ENCODE results near the gene TMEM235.
"Not testable (repeated sequence)": the region's sequence is repeated elsewhere in the genome, so short reads cannot be mapped to it uniquely, and the experiment has no call there.

TMEM235 gene

GRCh38 chr17:78238823-78239488 is 7.5 kb downstream of the TMEM235 start:
- DNase-seq, result peak; percentile 16

- DNase-seq, result peak; percentile 18
Measured at GRCh38 chr17:78239489-78239931, 8.1 kb downstream of the TMEM235 start.

DNA sequence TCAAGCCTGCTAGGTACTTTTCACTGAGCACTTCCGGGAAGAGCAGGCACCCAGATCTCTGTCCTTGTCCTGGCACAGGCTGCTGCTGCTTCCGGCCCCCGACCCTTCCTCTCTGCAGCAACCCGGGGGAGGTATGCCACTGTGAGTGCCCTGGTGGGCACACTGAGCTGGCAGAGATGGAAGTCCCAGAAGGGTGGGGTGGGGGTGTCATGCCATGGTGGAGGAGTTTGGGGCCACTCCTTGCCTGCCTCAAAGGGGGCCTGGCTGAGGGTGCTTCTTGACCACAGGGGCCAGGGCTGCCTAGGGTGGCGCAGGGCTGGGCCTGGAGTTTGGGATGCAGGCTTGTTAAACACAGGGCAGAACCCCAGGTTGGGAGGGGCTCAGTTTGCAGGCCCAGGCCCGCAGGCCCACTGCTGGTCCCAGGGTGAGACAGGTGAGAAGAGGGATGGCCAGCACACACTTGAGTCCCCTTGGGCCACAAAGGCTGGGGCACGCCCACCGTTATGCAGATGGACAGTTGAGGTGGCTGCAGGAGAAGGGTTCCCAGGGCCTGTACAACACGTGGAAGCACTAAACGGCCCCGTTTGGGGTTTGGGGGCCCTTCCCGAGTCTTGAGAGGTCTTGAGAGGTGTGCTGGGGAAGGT is 8.7 kb downstream of the TMEM235 start:
- no peak for DNase-seq

DNA sequence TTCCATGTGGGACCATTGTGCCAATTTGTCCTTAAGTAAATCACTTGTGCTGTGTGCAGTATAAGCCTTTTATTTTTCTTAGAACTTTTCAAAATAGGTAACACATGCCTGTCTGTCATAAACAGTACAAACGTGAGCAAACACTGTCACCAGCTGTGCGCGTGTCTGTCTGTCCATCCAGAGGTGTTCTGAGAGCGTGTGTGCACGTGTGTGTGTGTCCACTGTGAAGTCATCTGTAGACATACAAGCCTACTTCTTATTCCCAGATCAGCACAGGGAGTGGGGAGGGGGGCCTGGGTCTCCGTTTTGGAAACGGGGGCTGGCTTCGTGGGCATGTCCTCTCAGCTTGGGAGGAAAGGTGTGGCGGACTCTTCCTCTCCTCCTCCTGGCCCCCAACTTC is 9.4 kb downstream of the TMEM235 start:
- DNase-seq, result peak; percentile 17

GRCh38 chr17:78241277-78242023 is 10.0 kb downstream of the TMEM235 start:
- DNase-seq, result peak; percentile 19

GRCh38 chr17:78242024-78242742 is 10.8 kb downstream of the TMEM235 start:
- DNase-seq, result peak; percentile 43

- no peak for DNase-seq
Measured at GRCh38 chr17:78247304-78247703, 15.9 kb downstream of the TMEM235 start.

- peak; percentile 28 for DNase-seq
Measured at GRCh38 chr17:78248051-78248914, 16.9 kb downstream of the TMEM235 start.

- peak; percentile 25 for DNase-seq
Measured at GRCh38 chr17:78249074-78249817, 17.8 kb downstream of the TMEM235 start.

DNA sequence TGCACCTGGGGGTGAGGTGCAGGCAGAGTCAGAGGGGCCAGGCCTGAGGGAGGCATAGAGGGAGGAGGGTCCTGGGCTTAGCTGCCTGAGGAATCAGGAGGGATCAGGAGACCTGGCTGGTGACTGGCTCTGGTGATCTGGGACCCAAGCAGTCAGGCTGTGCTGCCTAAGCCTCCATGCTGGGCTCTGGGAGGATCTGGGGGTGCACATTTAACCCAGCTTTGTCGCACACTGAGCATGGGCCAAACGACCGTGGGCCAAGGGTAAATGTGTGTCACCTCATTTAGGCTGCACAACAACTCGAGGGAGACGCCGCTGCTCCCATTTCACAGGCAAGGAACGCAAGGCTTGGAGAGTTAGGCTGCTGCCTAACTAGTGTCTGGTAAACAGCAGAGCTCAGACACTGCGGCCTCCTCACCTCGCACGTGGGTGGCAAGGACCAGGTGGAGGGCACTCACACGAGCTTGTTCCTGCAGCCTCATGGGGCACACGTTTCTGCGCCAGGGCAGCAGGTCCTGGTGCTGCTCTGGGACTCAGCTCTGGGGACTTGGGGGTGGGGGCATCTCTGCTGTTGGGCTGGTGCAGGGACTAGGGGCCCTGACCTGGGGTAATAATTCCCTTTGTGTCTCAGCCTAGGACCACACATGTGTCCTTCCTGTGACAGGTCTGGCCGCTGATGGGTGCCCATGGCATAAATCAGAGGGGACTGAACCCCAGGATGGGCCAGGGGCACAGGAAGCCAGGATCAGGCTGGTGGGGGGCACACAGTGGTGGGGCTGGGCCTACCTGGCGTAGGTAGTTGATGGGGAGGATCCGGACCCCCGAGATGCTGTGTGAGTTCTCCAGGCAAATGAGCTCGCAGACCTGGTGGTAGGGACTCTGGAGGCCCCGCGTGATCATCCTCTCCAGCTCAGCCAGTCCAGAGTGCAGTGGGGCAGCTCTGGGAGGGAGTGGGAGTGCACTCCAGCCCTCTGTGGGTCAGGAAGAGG is 18.7 kb downstream of the TMEM235 start:
- peak; percentile 24 for DNase-seq

DNA sequence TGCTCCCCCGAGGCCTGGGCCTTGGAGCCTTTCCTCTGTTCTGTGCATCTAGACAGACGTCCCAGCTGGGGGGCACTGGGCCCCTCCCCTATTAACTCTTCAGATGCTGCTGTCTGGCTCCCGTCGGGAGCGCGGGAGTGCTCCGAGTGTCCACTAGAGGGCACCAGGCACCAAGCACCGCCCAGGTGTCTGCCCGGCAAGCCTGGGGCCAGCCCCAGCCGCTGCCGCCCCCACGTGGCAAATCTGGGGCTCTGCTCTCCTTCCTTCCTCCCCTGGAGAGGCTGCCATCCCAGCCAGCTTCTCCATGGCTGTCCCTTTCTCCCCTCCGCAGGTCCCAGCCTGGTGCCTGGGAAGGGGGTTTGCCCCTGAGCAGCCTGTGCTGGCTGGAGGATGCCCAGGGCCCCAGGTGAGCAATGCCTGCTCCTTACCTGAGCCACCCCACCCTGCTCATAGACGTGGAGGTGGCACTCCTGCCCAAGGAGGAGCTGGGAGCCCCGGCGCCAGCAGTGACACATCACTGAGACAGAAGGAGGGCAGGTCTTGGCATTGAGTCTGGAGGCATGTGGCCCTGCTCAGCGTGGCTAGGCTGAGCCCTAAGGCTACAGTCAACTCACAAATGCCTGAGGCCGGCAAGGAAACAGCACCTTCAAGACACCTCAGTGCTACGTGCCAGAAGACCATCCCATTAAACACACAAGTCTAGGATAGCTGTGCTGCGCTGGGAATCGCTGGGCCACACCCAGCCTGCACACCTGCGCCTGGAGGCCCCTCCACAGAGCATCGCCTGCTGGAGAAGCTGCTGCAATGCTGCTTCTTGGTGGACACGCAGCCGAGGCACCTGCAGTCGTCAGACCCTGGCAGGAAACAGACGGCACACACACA is 19.7 kb downstream of the TMEM235 start:
- DNase-seq, result peak; percentile 91

- DNase-seq, result peak; percentile 20
Measured at GRCh38 chr17:78251773-78252103, 20.3 kb downstream of the TMEM235 start.

DNA sequence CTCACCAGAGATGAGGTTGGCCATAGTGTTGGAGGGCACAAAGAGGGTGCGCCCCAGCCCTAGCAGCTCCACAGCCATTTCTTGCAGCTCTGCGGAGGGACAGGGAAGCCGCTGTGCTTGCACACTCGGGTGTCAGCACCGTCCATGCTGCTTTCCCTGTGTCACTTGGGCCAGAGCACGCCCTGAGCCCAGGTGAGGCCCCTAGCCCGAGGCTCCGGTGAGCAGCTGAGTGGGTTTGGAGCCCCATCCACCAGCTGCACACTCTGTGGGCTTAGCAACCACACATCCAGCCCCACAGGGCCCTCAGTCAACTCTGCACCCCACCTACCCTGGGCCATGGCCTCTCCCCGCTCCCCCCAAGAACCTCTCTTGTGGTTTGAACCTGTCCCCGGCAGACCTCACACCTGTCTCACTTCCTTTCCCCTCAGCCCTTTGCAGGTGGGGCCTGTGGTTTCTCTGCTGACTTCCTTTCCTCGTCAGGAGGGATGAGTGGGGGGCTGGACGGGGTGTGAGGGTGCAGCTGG is 20.7 kb downstream of the TMEM235 start:
- peak; percentile 27 for DNase-seq

DNA sequence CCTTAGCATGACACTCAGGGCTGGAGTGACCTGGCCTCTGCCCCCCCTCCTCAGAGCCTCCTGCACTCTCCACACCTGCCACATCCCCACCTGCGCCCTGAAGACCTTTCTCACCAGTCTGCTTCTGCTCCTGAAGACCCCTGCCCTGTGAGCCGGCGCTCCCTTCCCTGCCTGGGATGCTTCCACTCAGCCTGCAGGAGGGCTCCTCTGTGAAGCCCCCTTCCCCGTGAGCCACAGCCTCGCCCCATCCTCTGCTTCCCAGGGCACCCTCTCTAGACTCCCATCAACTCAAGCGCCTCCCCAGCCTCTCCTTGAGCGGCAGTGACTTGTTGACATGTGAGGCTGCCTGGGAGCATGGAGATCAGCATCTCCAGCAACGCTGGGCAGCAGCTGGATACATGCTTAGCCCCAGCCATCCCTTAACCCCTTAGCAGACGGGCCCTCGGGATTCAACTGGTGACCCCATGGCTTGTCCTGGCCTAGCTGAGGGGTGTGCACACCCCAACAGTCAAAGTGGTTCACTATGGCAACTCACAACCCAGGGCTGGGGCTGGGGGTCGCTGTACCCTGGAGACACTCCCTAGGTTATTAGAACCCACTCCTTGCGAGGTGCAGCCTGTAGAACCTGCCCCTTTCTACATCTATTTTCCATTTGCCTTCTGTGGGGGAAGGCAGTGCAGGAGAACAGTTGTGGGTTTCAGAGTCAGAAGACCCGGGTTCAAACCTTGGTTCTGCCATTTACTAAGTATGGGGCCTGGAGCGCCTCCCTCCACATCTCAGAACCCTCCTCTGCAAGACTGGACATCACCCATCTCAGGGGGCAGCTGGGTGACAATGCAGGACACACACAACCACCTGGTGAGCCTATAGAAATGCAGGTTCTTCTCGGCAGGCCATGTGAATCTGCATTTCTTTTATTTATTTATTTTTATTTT is 21.5 kb downstream of the TMEM235 start:
- DNase-seq, result peak; percentile 25

DNA sequence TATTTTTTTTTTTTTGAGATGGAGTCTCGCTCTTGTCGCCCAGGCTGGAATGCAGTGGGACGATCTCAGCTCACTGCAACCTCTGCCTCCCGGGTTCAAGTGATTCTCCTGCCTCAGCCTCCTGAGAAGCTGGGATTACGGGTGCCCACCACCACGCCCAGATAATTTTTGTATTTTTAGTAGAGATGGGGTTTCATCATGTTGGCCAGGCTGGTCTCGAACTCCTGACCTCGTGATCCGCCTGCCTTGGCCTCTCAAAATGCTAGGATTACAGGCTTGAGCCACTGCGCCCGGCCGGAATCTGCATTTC is 22.2 kb downstream of the TMEM235 start:
- not testable (repeated sequence) for DNase-seq

- peak; percentile 93 for DNase-seq
Measured at GRCh38 chr17:78253946-78254672, 22.7 kb downstream of the TMEM235 start.

DNA sequence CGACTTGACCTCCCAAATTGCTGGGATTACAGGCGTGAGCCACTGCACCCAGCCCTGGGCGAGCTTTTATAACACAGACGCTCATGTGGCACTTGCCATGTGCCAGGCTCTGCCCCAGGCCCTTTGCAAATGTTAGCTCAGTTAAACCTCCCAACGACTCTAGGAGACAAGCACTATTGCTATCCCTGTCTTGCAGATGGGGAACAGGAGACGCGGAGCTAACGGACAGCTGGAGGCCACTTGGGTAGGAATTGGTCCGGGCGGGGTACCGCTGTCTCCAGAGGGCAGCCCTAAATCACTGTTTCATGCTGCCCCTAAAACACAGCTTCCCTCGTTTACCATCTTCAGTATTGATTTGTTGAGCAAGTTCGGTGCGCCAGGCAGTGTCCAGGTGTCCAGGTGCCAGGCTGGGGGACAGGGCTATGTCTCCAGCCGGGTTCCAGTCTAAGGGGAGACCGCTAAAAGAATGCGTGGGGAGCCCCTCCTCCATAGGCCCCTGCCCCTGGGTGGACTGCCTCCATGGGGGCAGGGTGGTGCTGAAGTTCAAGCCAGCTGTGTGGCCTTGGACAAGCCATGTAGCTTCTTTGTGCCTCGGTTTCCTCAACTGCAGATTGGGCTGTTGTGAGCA is 23.7 kb downstream of the TMEM235 start:
- DNase-seq, result peak; percentile 27

All from femur (tissue), 1 donor.